PFSK-1 (cell line): ENCODE measurements around the gene ABHD6.

Source experiments
- FOXP2 ChIP-seq: optimal IDR thresholded peaks from 2 replicates; pipeline ENCODE3; 2011; ENCODE audit warnings: borderline replicate concordance, control low read depth, inconsistent platforms; ENCODE audit not compliant: insufficient read depth; ENCODE audit errors: extremely low read length, extremely low read depth
- POLR2AphosphoS5 ChIP-seq: IDR thresholded peaks from 2 replicates; pipeline ENCODE4 v1.6.1; 2012; ENCODE audit warnings: low read depth, mild to moderate bottlenecking, control low read depth, low read length, moderate library complexity
- REST ChIP-seq, 2 experiments: IDR thresholded peaks; 2 replicates each; pipeline versions ENCODE4 v1.6.1 to v1.8.0; 2011 to 2012; ENCODE audit warnings: low read depth in 2 of 2, low read length in 2 of 2, control low read depth in 1 of 2, inconsistent platforms in 1 of 2, mild to moderate bottlenecking in 1 of 2, moderate library complexity in 1 of 2; ENCODE audit not compliant: insufficient read depth in 1 of 2
- SIN3A ChIP-seq: IDR thresholded peaks from 2 replicates; pipeline ENCODE4 v1.6.1; 2012; ENCODE audit warnings: mild to moderate bottlenecking, low read length, moderate library complexity, borderline replicate concordance; ENCODE audit not compliant: insufficient read depth
- TAF1 ChIP-seq: IDR thresholded peaks from 2 replicates; pipeline ENCODE4 v1.6.1; 2012; ENCODE audit warnings: low read length, control low read depth, borderline replicate concordance; ENCODE audit not compliant: insufficient read depth

Gene ABHD6

GRCh38 chr3:58299839-58300516 lies 62.4 kb downstream of the ABHD6 start:
- no peak for TF ChIP-seq TAF1
- no peak for TF ChIP-seq SIN3A
- TF ChIP-seq POLR2AphosphoS5 = no peak
- no peak for TF ChIP-seq FOXP2
- no peak for TF ChIP-seq REST (IDR thresholded peaks at IDR 0.05; ENCODE audit: insufficient read depth in 1 of 2, low read depth in 2 of 2, low read length in 2 of 2)

GRCh38 chr3:58305882-58306711 lies 68.5 kb downstream of the ABHD6 start, which contains the start of the genes HTD2 and RPP14:
Gene HTD2 (plus strand): TSS chr3:58306520. CDS start chr3:58317614, 11,094 bp downstream.
Gene RPP14 (plus strand): TSS chr3:58306245. CDS start chr3:58310330, 4,085 bp downstream.
- peak; percentile 86 for TF ChIP-seq FOXP2
- TF ChIP-seq TAF1 = peak; percentile 69; the same call in 1 of the 2 replicates
- TF ChIP-seq POLR2AphosphoS5 = peak; percentile 86
- no peak for TF ChIP-seq SIN3A

GRCh38 chr3:58307639-58308215 lies 70.1 kb downstream of the ABHD6 start:
- no peak for TF ChIP-seq FOXP2
- no peak for TF ChIP-seq SIN3A
- TF ChIP-seq REST (IDR thresholded peaks at IDR 0.05; ENCODE audit: insufficient read depth in 1 of 2, low read depth in 2 of 2, low read length in 2 of 2) = no peak
- no peak for TF ChIP-seq TAF1
- TF ChIP-seq POLR2AphosphoS5 = no peak

GRCh38 chr3:58308728-58309127 lies 71.1 kb downstream of the ABHD6 start:
- no peak for TF ChIP-seq SIN3A
- no peak for TF ChIP-seq FOXP2
- TF ChIP-seq TAF1 = no peak
- no peak for TF ChIP-seq POLR2AphosphoS5
- no peak for TF ChIP-seq REST (IDR thresholded peaks at IDR 0.05; ENCODE audit: insufficient read depth in 1 of 2, low read depth in 2 of 2, low read length in 2 of 2)

GRCh38 chr3:58317811-58318210 lies 80.2 kb downstream of the ABHD6 start:
- TF ChIP-seq FOXP2 = no peak
